ENCODE data around the gene RNU5B-1. TPM values are rescaled to one million over a fixed set of nuclear protein-coding genes. Genes with fewer than 3 reads are reported as not detected.
A peak's percentile ranks its signal among the peaks of the same experiment; 100 is the strongest.

Gene RNU5B-1
- total and polyA plus RNA-seq, 2 of the 4 experiments (the other 2 are of a cell fraction): not detected

- Histone ChIP-seq H3K18ac (ENCODE audit: low read depth, low read length) (no peak overlapping the region), H3K4me1 (ENCODE audit: control insufficient read depth, insufficient read depth, low read length) (peaks cover 9% of the 10 kb centered on the region), H2BK120ac (ENCODE audit: low read depth, low read length) (no peak overlapping the region), H4K20me1 (ENCODE audit: insufficient read depth, low read length) (peaks cover 11% of the 10 kb centered on the region), H3K79me1 (ENCODE audit: low read depth in 1 of 2, low read length in 2 of 2) (no peaks in the 10 kb centered on the region), H3K36me3 (ENCODE audit: control insufficient read depth, insufficient read depth, low read length) (no peaks in the 10 kb centered on the region), H3K9me1 (ENCODE audit: insufficient read depth, low read length) (0 out of 2 replicates have a peak, but pooled peaks cover 3% of the 10 kb centered on the region), H3K14ac (replicated peaks; ENCODE audit: low read depth, low read length) (no peak overlapping the region), H3K4me2 (ENCODE audit: low read depth, low read length) (peak overlapping the region; percentile 16), H3K23ac (ENCODE audit: low read depth, low read length) (no peak overlapping the region), H2AK5ac (ENCODE audit: low read depth, low read length) (no peak overlapping the region), H3K4ac (ENCODE audit: low read depth, low read length) (no peak overlapping the region), H3K9ac (ENCODE audit: low read depth, low read length) (no peak overlapping the region), H2AFZ (replicated peaks; ENCODE audit: low read length, poor library complexity) (no peak overlapping the region), H3K4me3 (ENCODE audit: insufficient read depth, low read depth, low read length) (no peak overlapping the region), H2AK9ac (replicated peaks; ENCODE audit: low read depth, low read length, poor library complexity) (no peak overlapping the region), H3K27me3 (ENCODE audit: control insufficient read depth, insufficient read depth, low read length) (no peaks in the 10 kb centered on the region), H3K27ac (ENCODE audit: insufficient read depth, low read length) (no peak overlapping the region), H4K91ac (ENCODE audit: insufficient read depth, low read depth, low read length) (no peak overlapping the region), H2BK15ac (ENCODE audit: low read depth, low read length) (no peak overlapping the region), H3K9me3 (ENCODE audit: control insufficient read depth, insufficient read depth, low read length) (no peaks in the 10 kb centered on the region), H4K8ac (ENCODE audit: low read depth in 2 of 2, low read length in 2 of 2) (no peak overlapping the region), H4K5ac (ENCODE audit: low read depth, low read length) (no peak overlapping the region), H2BK20ac (ENCODE audit: low read depth, low read length) (no peak overlapping the region), H2BK5ac (ENCODE audit: low read depth, low read length, poor library complexity, severe bottlenecking) (peak overlapping the region; percentile 12), H3K56ac (ENCODE audit: extremely low read depth, insufficient read depth, low read length) (no peak overlapping the region)
- ChIA-PET POLR2A (ENCODE audit: unreplicated experiment) (interaction anchor here (0.6 to 1.2 kb wide), 10 partner anchors 8 to 253 kb away, joined by 3 to 11 read pairs (median 4); partner anchors contain the start of genes CLPX, IGDCC3 and PARP16), CTCF (interaction anchor here (0.7 to 1.0 kb wide), 4 partner anchors 34 to 120 kb away, joined by 3 to 4 read pairs (median 4); partner anchors contain the start of gene CLPX)
- dilution Hi-C loops (cut with HindIII; ENCODE audit: low sequenced_read_pairs, unreplicated experiment): no loop called here
- intact Hi-C loops (cut with micrococcal nuclease): no loop called here
- in situ Hi-C loops (cut with MboI; ENCODE audit: low sequenced_read_pairs): no loop called here
- no TSS peak for BruUV-seq (replicated peaks)
- DNase-seq (no peak), ATAC-seq (ENCODE audit: low read depth) (no peak; the same call in 1 of the 2 replicates)
- WGBS, 2 experiments (ENCODE audit: extremely low coverage in 2 of 2, insufficient read length in 1 of 2): 44% methylated on average over 7 of the region's 14 CpGs; no CpG with 5 or more reads in 1 of the 2 experiments
- TF ChIP-seq RFX5 (IDR thresholded peaks at IDR 0.05; ENCODE audit: low read depth, low read length): peak; percentile 6; the same call in 1 of the 2 replicates
- no peak for TF ChIP-seq MXI1 (IDR thresholded peaks at IDR 0.05; ENCODE audit: borderline replicate concordance, low read depth, low read length)
- no peak for TF ChIP-seq RAD21 (IDR thresholded peaks at IDR 0.05; ENCODE audit: low read length)
- peak; percentile 6; the same call in 1 of the 2 replicates for TF ChIP-seq FOS (IDR thresholded peaks at IDR 0.05; ENCODE audit: low read depth, low read length)
- TF ChIP-seq BHLHE40 (IDR thresholded peaks at IDR 0.05; ENCODE audit: low read depth, low read length): peak; percentile 81
- TF ChIP-seq POLR2A (IDR thresholded peaks at IDR 0.05; ENCODE audit: low read depth, low read length): peak; percentile 95
- no peak for TF ChIP-seq CEBPB (IDR thresholded peaks at IDR 0.05; ENCODE audit: low read depth, low read length)
These were observed 777 bp downstream of the RNU5B-1 start for GRCh38 chr15:65305150-65305758.
